Activated CD4-positive, alpha-beta T cell treated with anti-CD3 and anti-CD28 coated beads, Interleukin-2, amount 10 ng/mL, durations not matched to agents 7 days and 5 days (primary cell): ENCODE measurements around the gene ZCWPW2. TPM values are rescaled to one million over a fixed set of nuclear protein-coding genes. Genes with fewer than 3 reads are reported as not detected.
A peak's percentile ranks its signal among the peaks of the same experiment; 100 is the strongest.

Experiments
- CTCF ChIA-PET: fragments of 350-600 bp; sonication (Branson Sonifier 250); formaldehyde crosslinking; loops from one replicate; lab custom pipeline; 2021; ENCODE audit warnings: antibody characterized with exemption; lab: Charles Lee
- POLR2A ChIA-PET: fragments of 350-600 bp; sonication (Branson Sonifier 250); formaldehyde crosslinking; loops from one replicate; lab custom pipeline; 2021; ENCODE audit warnings: antibody characterized with exemption; lab: Charles Lee
- DNase-seq: peaks from one replicate; pipeline ENCODE4 v3.0.0-alpha.2; 2020
- H3K27ac Mint-ChIP-seq: one replicate; pipeline ENCODE4 v1.8.0; 2021; ENCODE audit warnings: mild to moderate bottlenecking, moderate library complexity, mixed read lengths
- H3K27me3 Mint-ChIP-seq: one replicate; pipeline ENCODE4 v1.8.0; 2021; ENCODE audit warnings: mixed read lengths
- H3K36me3 Mint-ChIP-seq: one replicate; pipeline ENCODE4 v1.8.0; 2021; ENCODE audit warnings: low read depth, mixed read lengths
- H3K4me1 Mint-ChIP-seq: one replicate; pipeline ENCODE4 v1.8.0; 2021; ENCODE audit warnings: mixed read lengths
- H3K4me3 Mint-ChIP-seq: one replicate; pipeline ENCODE4 v1.8.0; 2021; ENCODE audit warnings: mild to moderate bottlenecking, moderate library complexity, mixed read lengths
- H3K9me3 Mint-ChIP-seq: one replicate; pipeline ENCODE4 v1.8.0; 2021; ENCODE audit warnings: mixed read lengths
- total RNA-seq, 2 experiments: library from RNA; stranded (reverse); gene quantifications; one replicate each; pipeline ENCODE4 v1.2.3, GENCODE V29; 2021

Gene ZCWPW2
- total RNA-seq, 2 experiments from 2014 or later = 0.37 to 0.50 TPM

GRCh38 chr3:28328188-28329151 lies 20.1 kb upstream of the ZCWPW2 start:
- Mint-ChIP-seq H3K27ac (no peak overlapping the region), H3K4me1 (peaks cover 25% of the 10 kb centered on the region), H3K4me3 (no peak overlapping the region), H3K27me3 (no peaks in the 10 kb centered on the region), H3K9me3 (no peaks in the 10 kb centered on the region), H3K36me3 (peaks cover 25% of the 10 kb centered on the region)
- POLR2A ChIA-PET = no interaction called here
- no peak for DNase-seq
- CTCF ChIA-PET = interaction anchor here (0.7 to 3.5 kb wide), 11 partner anchors 9 to 616 kb away, joined by 3 to 36 read pairs (median 4); partner anchors contain the start of genes AZI2, EOMES and ZCWPW2

- peaks cover 13% of the 10 kb centered on the region for H3K4me1 Mint-ChIP-seq
- CTCF ChIA-PET = interaction anchor here (0.9 to 2.6 kb wide), 2 partner anchors 13 to 14 kb away, joined by 5 to 11 read pairs; partner anchors contain the start of genes AZI2 and ZCWPW2
- no peaks in the 10 kb centered on the region for H3K9me3 Mint-ChIP-seq
- H3K27ac Mint-ChIP-seq = no peak overlapping the region
- no peaks in the 10 kb centered on the region for H3K27me3 Mint-ChIP-seq
- POLR2A ChIA-PET = interaction anchor here (1.2 kb wide), 1 partner anchor 14 kb away, joined by 5 read pairs; the partner anchor contains the start of genes AZI2 and ZCWPW2
- H3K36me3 Mint-ChIP-seq = peaks cover 26% of the 10 kb centered on the region
- DNase-seq = no peak
- H3K4me3 Mint-ChIP-seq = no peak overlapping the region
Observed at GRCh38 chr3:28334552-28334951, 14.0 kb upstream of the ZCWPW2 start.

- Mint-ChIP-seq H3K9me3 (no peaks in the 10 kb centered on the region), H3K4me3 (no peak overlapping the region), H3K36me3 (peaks cover 30% of the 10 kb centered on the region), H3K27me3 (no peaks in the 10 kb centered on the region), H3K4me1 (peaks cover 13% of the 10 kb centered on the region), H3K27ac (peak overlapping the region; percentile 5)
- ChIA-PET POLR2A (interaction anchor here (1.2 kb wide), 1 partner anchor 14 kb away, joined by 5 read pairs; the partner anchor contains the start of genes AZI2 and ZCWPW2), CTCF (interaction anchor here (1.3 to 2.6 kb wide), 5 partner anchors 14 to 613 kb away, joined by 3 to 11 read pairs (median 4); partner anchors contain the start of genes AZI2, EOMES and ZCWPW2)
- peak; percentile 13 for DNase-seq
Observed at GRCh38 chr3:28335246-28335645, 13.3 kb upstream of the ZCWPW2 start.

- CTCF ChIA-PET = interaction anchor here (2.3 kb wide), 1 partner anchor 9 kb away, joined by 7 read pairs; no protein-coding TSS in a partner anchor
- Mint-ChIP-seq H3K27ac (no peak overlapping the region), H3K36me3 (peaks cover 23% of the 10 kb centered on the region), H3K9me3 (no peaks in the 10 kb centered on the region), H3K4me1 (peaks cover 18% of the 10 kb centered on the region), H3K27me3 (no peaks in the 10 kb centered on the region), H3K4me3 (no peak overlapping the region)
- no peak for DNase-seq
- POLR2A ChIA-PET = interaction anchor here (0.6 kb wide), 1 partner anchor 889 kb away, joined by 3 read pairs; no protein-coding TSS in a partner anchor
Observed at GRCh38 chr3:28337230-28337629, 11.3 kb upstream of the ZCWPW2 start.

- CTCF ChIA-PET = interaction anchor here (0.7 kb wide), 1 partner anchor 48 kb away, joined by 4 read pairs; no protein-coding TSS in a partner anchor
- Mint-ChIP-seq H3K36me3 (peaks cover 25% of the 10 kb centered on the region), H3K9me3 (no peaks in the 10 kb centered on the region), H3K27ac (no peak overlapping the region), H3K4me1 (peaks cover 52% of the 10 kb centered on the region), H3K4me3 (no peak overlapping the region), H3K27me3 (no peaks in the 10 kb centered on the region)
- POLR2A ChIA-PET = no interaction called here
- DNase-seq = no peak
Observed at GRCh38 chr3:28343144-28343543, 5.4 kb upstream of the ZCWPW2 start.

- Mint-ChIP-seq H3K4me1 (peaks cover 65% of the 10 kb centered on the region), H3K27me3 (no peaks in the 10 kb centered on the region), H3K36me3 (peaks cover 20% of the 10 kb centered on the region), H3K27ac (no peak overlapping the region), H3K4me3 (no peak overlapping the region), H3K9me3 (no peaks in the 10 kb centered on the region)
- ChIA-PET CTCF (no interaction called here), POLR2A (no interaction called here)
- DNase-seq = no peak
Observed at GRCh38 chr3:28345690-28346089, 2.8 kb upstream of the ZCWPW2 start.

GRCh38 chr3:28347374-28348264 lies 902 bp upstream of the ZCWPW2 start:
- Mint-ChIP-seq H3K4me3 (peak overlapping the region; percentile 93), H3K36me3 (peaks cover 34% of the 10 kb centered on the region), H3K9me3 (peaks cover 7% of the 10 kb centered on the region), H3K27me3 (no peaks in the 10 kb centered on the region), H3K4me1 (peaks cover 65% of the 10 kb centered on the region), H3K27ac (peak overlapping the region; percentile 99)
- DNase-seq = peak; percentile 9
- POLR2A ChIA-PET = no interaction called here
- CTCF ChIA-PET = interaction anchor here (2.2 to 2.9 kb wide), 2 partner anchors 12 to 635 kb away, joined by 11 to 12 read pairs; no protein-coding TSS in a partner anchor

- Mint-ChIP-seq H3K9me3 (peaks cover 7% of the 10 kb centered on the region), H3K27me3 (no peaks in the 10 kb centered on the region), H3K4me3 (peak overlapping the region; percentile 93), H3K27ac (peak overlapping the region; percentile 99), H3K4me1 (peaks cover 58% of the 10 kb centered on the region), H3K36me3 (peaks cover 36% of the 10 kb centered on the region)
- ChIA-PET CTCF (interaction anchor here (1.0 to 2.9 kb wide), 6 partner anchors 9 to 942 kb away, joined by 3 to 12 read pairs (median 4); no protein-coding TSS in a partner anchor), POLR2A (interaction anchor here (1.6 kb wide), 1 partner anchor 13 kb away, joined by 5 read pairs; no protein-coding TSS in a partner anchor)
- DNase-seq = no peak
Observed at GRCh38 chr3:28348265-28348628, 274 bp upstream of the ZCWPW2 start.

- peaks cover 16% of the 10 kb centered on the region for H3K9me3 Mint-ChIP-seq
- peaks cover 54% of the 10 kb centered on the region for H3K4me1 Mint-ChIP-seq
- ChIA-PET POLR2A (interaction anchor here (0.7 to 1.6 kb wide), 2 partner anchors 14 to 722 kb away, joined by 5 to 6 read pairs; no protein-coding TSS in a partner anchor), CTCF (interaction anchor here (0.6 to 2.9 kb wide), 8 partner anchors 7 to 1655 kb away, joined by 3 to 12 read pairs (median 3); no protein-coding TSS in a partner anchor)
- H3K36me3 Mint-ChIP-seq = peaks cover 44% of the 10 kb centered on the region
- no peaks in the 10 kb centered on the region for H3K27me3 Mint-ChIP-seq
- no peak for DNase-seq
- peak overlapping the region; percentile 99 for H3K27ac Mint-ChIP-seq
- peak overlapping the region; percentile 93 for H3K4me3 Mint-ChIP-seq
Observed at GRCh38 chr3:28349469-28350000, 1.0 kb downstream of the ZCWPW2 start.

- ChIA-PET CTCF (no interaction called here), POLR2A (no interaction called here)
- H3K27ac Mint-ChIP-seq = no peak overlapping the region
- no peak for DNase-seq
- no peak overlapping the region for H3K4me3 Mint-ChIP-seq
- no peaks in the 10 kb centered on the region for H3K4me1 Mint-ChIP-seq
- peaks cover 3% of the 10 kb centered on the region for H3K9me3 Mint-ChIP-seq
- no peaks in the 10 kb centered on the region for H3K36me3 Mint-ChIP-seq
- H3K27me3 Mint-ChIP-seq = no peaks in the 10 kb centered on the region
Observed at GRCh38 chr3:28376424-28376823, 27.9 kb downstream of the ZCWPW2 start.

GRCh38 chr3:28386049-28386448 lies 37.5 kb downstream of the ZCWPW2 start:
- Mint-ChIP-seq H3K27me3 (no peaks in the 10 kb centered on the region), H3K27ac (no peak overlapping the region), H3K4me3 (no peak overlapping the region), H3K36me3 (no peaks in the 10 kb centered on the region), H3K9me3 (peaks cover 5% of the 10 kb centered on the region), H3K4me1 (no peaks in the 10 kb centered on the region)
- CTCF ChIA-PET = no interaction called here
- DNase-seq = no peak
- POLR2A ChIA-PET = interaction anchor here (0.6 kb wide), 1 partner anchor 14 kb away, joined by 3 read pairs; no protein-coding TSS in a partner anchor
